Measurements from ENCODE around the gene TMEM263.

The TMEM263 gene

GRCh38 chr12:106974511-106974910 is 18.8 kb downstream of the TMEM263 start:
- no peak overlapping the region for H3K4me3 ChIP-seq
- no peak overlapping the region for H3K9ac ChIP-seq (ENCODE audit: insufficient read length)
- peaks cover 31% of the 10 kb centered on the region for H3K36me3 ChIP-seq (ENCODE audit: insufficient read depth, low read length)
- no peak for DNase-seq (ENCODE audit: low read depth, low spot score)
- H3K9me3 ChIP-seq (ENCODE audit: low read depth, low read length) = no peaks in the 10 kb centered on the region
- H3K27ac ChIP-seq = no peak overlapping the region
- no peak for TF ChIP-seq EZH2 (IDR thresholded peaks at IDR 0.05)
- no peak for TF ChIP-seq POLR2AphosphoS5 (IDR thresholded peaks at IDR 0.05; ENCODE audit: borderline replicate concordance, low read depth, low read length)
- no peak for TF ChIP-seq FOXP2 (optimal IDR thresholded peaks at IDR 0.05; ENCODE audit: control extremely low read depth, extremely low read length, insufficient read depth)

GRCh38 chr12:106975098-106975497 is 19.4 kb downstream of the TMEM263 start:
- H3K27ac ChIP-seq = no peak overlapping the region
- DNase-seq (ENCODE audit: low read depth, low spot score) = no peak
- no peak overlapping the region for H3K4me3 ChIP-seq
- H3K9me3 ChIP-seq (ENCODE audit: low read depth, low read length) = no peaks in the 10 kb centered on the region
- TF ChIP-seq EZH2 (IDR thresholded peaks at IDR 0.05) (no peak), POLR2AphosphoS5 (IDR thresholded peaks at IDR 0.05; ENCODE audit: borderline replicate concordance, low read depth, low read length) (no peak)
- H3K9ac ChIP-seq (ENCODE audit: insufficient read length) = no peak overlapping the region
- peaks cover 27% of the 10 kb centered on the region for H3K36me3 ChIP-seq (ENCODE audit: insufficient read depth, low read length)

GRCh38 chr12:106975993-106976658 is 20.4 kb downstream of the TMEM263 start:
- Histone ChIP-seq H3K27ac (no peak overlapping the region), H3K4me3 (no peak overlapping the region), H3K9me3 (ENCODE audit: low read depth, low read length) (no peaks in the 10 kb centered on the region), H3K36me3 (ENCODE audit: insufficient read depth, low read length) (peaks cover 21% of the 10 kb centered on the region), H3K9ac (ENCODE audit: insufficient read length) (no peak overlapping the region)
- no peak for DNase-seq (ENCODE audit: low read depth, low spot score)
- TF ChIP-seq POLR2AphosphoS5 (IDR thresholded peaks at IDR 0.05; ENCODE audit: borderline replicate concordance, low read depth, low read length) (no peak), FOXP2 (optimal IDR thresholded peaks at IDR 0.05; ENCODE audit: control extremely low read depth, extremely low read length, insufficient read depth) (no peak), EZH2 (IDR thresholded peaks at IDR 0.05) (no peak)

GRCh38 chr12:106976668-106977067 is 21.0 kb downstream of the TMEM263 start:
- no peak overlapping the region for H3K9ac ChIP-seq (ENCODE audit: insufficient read length)
- DNase-seq (ENCODE audit: low read depth, low spot score) = no peak
- TF ChIP-seq POLR2AphosphoS5 (IDR thresholded peaks at IDR 0.05; ENCODE audit: borderline replicate concordance, low read depth, low read length) (no peak), FOXP2 (optimal IDR thresholded peaks at IDR 0.05; ENCODE audit: control extremely low read depth, extremely low read length, insufficient read depth) (no peak), EZH2 (IDR thresholded peaks at IDR 0.05) (no peak)

GRCh38 chr12:106978035-106978800 is 22.5 kb downstream of the TMEM263 start:
- no peaks in the 10 kb centered on the region for H3K9me3 ChIP-seq (ENCODE audit: low read depth, low read length)
- peak overlapping the region; percentile 50 for H3K4me3 ChIP-seq
- H3K27ac ChIP-seq = peak overlapping the region; percentile 85
- DNase-seq (ENCODE audit: low read depth, low spot score) = no peak
- peaks cover 9% of the 10 kb centered on the region; the same call in 1 of the 2 replicates for H3K36me3 ChIP-seq (ENCODE audit: insufficient read depth, low read length)
- H3K9ac ChIP-seq (ENCODE audit: insufficient read length) = peak overlapping the region; percentile 29
- TF ChIP-seq EZH2 (IDR thresholded peaks at IDR 0.05) = no peak
- TF ChIP-seq FOXP2 (optimal IDR thresholded peaks at IDR 0.05; ENCODE audit: control extremely low read depth, extremely low read length, insufficient read depth) = no peak
- no peak for TF ChIP-seq POLR2AphosphoS5 (IDR thresholded peaks at IDR 0.05; ENCODE audit: borderline replicate concordance, low read depth, low read length)

More at GRCh38 chr12:106976668-106977067, 21.0 kb downstream of the TMEM263 start:
- Histone ChIP-seq H3K9me3 (ENCODE audit: low read depth, low read length) (no peaks in the 10 kb centered on the region), H3K4me3 (no peak overlapping the region), H3K27ac (no peak overlapping the region), H3K36me3 (ENCODE audit: insufficient read depth, low read length) (peaks cover 15% of the 10 kb centered on the region)

GRCh38 chr12:106980944-106981343 is 25.2 kb downstream of the TMEM263 start:
- DNase-seq (ENCODE audit: low read depth, low spot score) = no peak
- Histone ChIP-seq H3K36me3 (ENCODE audit: insufficient read depth, low read length) (peaks cover 24% of the 10 kb centered on the region; the same call in 1 of the 2 replicates), H3K9ac (ENCODE audit: insufficient read length) (no peak overlapping the region), H3K9me3 (ENCODE audit: low read depth, low read length) (no peaks in the 10 kb centered on the region), H3K4me3 (no peak overlapping the region), H3K27ac (peak overlapping the region; percentile 2)
- TF ChIP-seq FOXP2 (optimal IDR thresholded peaks at IDR 0.05; ENCODE audit: control extremely low read depth, extremely low read length, insufficient read depth) (no peak), EZH2 (IDR thresholded peaks at IDR 0.05) (no peak), POLR2AphosphoS5 (IDR thresholded peaks at IDR 0.05; ENCODE audit: borderline replicate concordance, low read depth, low read length) (no peak)

GRCh38 chr12:106981788-106982187 is 26.1 kb downstream of the TMEM263 start:
- TF ChIP-seq FOXP2 (optimal IDR thresholded peaks at IDR 0.05; ENCODE audit: control extremely low read depth, extremely low read length, insufficient read depth) = no peak
- no peak for TF ChIP-seq EZH2 (IDR thresholded peaks at IDR 0.05)
- TF ChIP-seq POLR2AphosphoS5 (IDR thresholded peaks at IDR 0.05; ENCODE audit: borderline replicate concordance, low read depth, low read length) = no peak

GRCh38 chr12:106982229-106982628 is 26.5 kb downstream of the TMEM263 start:
- H3K9ac ChIP-seq (ENCODE audit: insufficient read length) = no peak overlapping the region
- no peak overlapping the region for H3K27ac ChIP-seq
- H3K9me3 ChIP-seq (ENCODE audit: low read depth, low read length) = no peaks in the 10 kb centered on the region
- no peak overlapping the region for H3K4me3 ChIP-seq
- no peak for TF ChIP-seq FOXP2 (optimal IDR thresholded peaks at IDR 0.05; ENCODE audit: control extremely low read depth, extremely low read length, insufficient read depth)
- TF ChIP-seq EZH2 (IDR thresholded peaks at IDR 0.05) = no peak
- TF ChIP-seq POLR2AphosphoS5 (IDR thresholded peaks at IDR 0.05; ENCODE audit: borderline replicate concordance, low read depth, low read length) = no peak
- H3K36me3 ChIP-seq (ENCODE audit: insufficient read depth, low read length) = peaks cover 19% of the 10 kb centered on the region; the same call in 1 of the 2 replicates
- no peak for DNase-seq (ENCODE audit: low read depth, low spot score)

More at GRCh38 chr12:106981788-106982187, 26.1 kb downstream of the TMEM263 start:
- no peak overlapping the region for H3K9ac ChIP-seq (ENCODE audit: insufficient read length)
- H3K4me3 ChIP-seq = no peak overlapping the region
- H3K36me3 ChIP-seq (ENCODE audit: insufficient read depth, low read length) = peaks cover 19% of the 10 kb centered on the region; the same call in 1 of the 2 replicates
- H3K27ac ChIP-seq = no peak overlapping the region
- no peaks in the 10 kb centered on the region for H3K9me3 ChIP-seq (ENCODE audit: low read depth, low read length)
- DNase-seq (ENCODE audit: low read depth, low spot score) = no peak

Data from SK-N-MC (cell line).